ENCODE results near the gene B3GAT3.

GRCh38 chr11:62572431-62572830 lies 49.4 kb downstream of the B3GAT3 start:
- TF ChIP-seq, protein P1, sequence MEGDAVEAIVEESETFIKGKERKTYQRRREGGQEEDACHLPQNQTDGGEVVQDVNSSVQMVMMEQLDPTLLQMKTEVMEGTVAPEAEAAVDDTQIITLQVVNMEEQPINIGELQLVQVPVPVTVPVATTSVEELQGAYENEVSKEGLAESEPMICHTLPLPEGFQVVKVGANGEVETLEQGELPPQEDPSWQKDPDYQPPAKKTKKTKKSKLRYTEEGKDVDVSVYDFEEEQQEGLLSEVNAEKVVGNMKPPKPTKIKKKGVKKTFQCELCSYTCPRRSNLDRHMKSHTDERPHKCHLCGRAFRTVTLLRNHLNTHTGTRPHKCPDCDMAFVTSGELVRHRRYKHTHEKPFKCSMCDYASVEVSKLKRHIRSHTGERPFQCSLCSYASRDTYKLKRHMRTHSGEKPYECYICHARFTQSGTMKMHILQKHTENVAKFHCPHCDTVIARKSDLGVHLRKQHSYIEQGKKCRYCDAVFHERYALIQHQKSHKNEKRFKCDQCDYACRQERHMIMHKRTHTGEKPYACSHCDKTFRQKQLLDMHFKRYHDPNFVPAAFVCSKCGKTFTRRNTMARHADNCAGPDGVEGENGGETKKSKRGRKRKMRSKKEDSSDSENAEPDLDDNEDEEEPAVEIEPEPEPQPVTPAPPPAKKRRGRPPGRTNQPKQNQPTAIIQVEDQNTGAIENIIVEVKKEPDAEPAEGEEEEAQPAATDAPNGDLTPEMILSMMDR (IDR thresholded peaks at IDR 0.05) = no peak
- no peak for TF ChIP-seq POLR2A (IDR thresholded peaks at IDR 0.05)
